Mesothelial cell of epicardium (in vitro differentiated cells): ENCODE data around the gene WDR72. TPM values are rescaled to one million over a fixed set of nuclear protein-coding genes. Genes with fewer than 3 reads are reported as not detected.

Experiments
- DNase-seq, 2 experiments: peaks; one replicate each; pipeline ENCODE4 v3.0.0; 2021; ENCODE audit warnings: low spot score in 2 of 2; ENCODE audit not compliant: unreplicated experiment in 2 of 2
- H3K27ac Mint-ChIP-seq: 2 replicates; pipeline ENCODE4 v1.8.0; 2021; ENCODE audit warnings: mixed read lengths
- H3K27me3 Mint-ChIP-seq: 2 replicates; pipeline ENCODE4 v1.8.0; 2021; ENCODE audit warnings: low read depth, mixed read lengths
- H3K36me3 Mint-ChIP-seq: 2 replicates; pipeline ENCODE4 v1.8.0; 2021; ENCODE audit warnings: mixed read lengths
- H3K4me1 Mint-ChIP-seq: 2 replicates; pipeline ENCODE4 v1.8.0; 2021; ENCODE audit warnings: mixed read lengths
- H3K4me3 Mint-ChIP-seq: 2 replicates; pipeline ENCODE4 v1.8.0; 2021; ENCODE audit warnings: mild to moderate bottlenecking, moderate library complexity, mixed read lengths
- H3K9me3 Mint-ChIP-seq: 2 replicates; pipeline ENCODE4 v1.8.0; 2021; ENCODE audit warnings: mixed read lengths
- total RNA-seq: library from RNA; stranded (reverse); gene quantifications from 3 replicates; pipeline ENCODE4 v1.2.1, GENCODE V29; 2021
- TF ChIP-seq, protein P1 (sequence below): fragments of 200-600 bp; sonication (generic); IDR thresholded peaks from one replicate; pipeline ENCODE4 v1.5.0; 2021; ENCODE audit warnings: antibody characterized with exemption; ENCODE audit not compliant: unreplicated experiment

WDR72 gene
- total RNA-seq, 1 donor from 2014 or later = 0.25 TPM

GRCh38 chr15:53573091-53573490 lies 186.4 kb downstream of the WDR72 start:
- peaks cover 12% of the 10 kb centered on the region for H3K9me3 Mint-ChIP-seq
- no peaks in the 10 kb centered on the region for H3K4me1 Mint-ChIP-seq
- H3K27me3 Mint-ChIP-seq = peaks cover 13% of the 10 kb centered on the region
- no peak for DNase-seq
- TF ChIP-seq, protein P1, sequence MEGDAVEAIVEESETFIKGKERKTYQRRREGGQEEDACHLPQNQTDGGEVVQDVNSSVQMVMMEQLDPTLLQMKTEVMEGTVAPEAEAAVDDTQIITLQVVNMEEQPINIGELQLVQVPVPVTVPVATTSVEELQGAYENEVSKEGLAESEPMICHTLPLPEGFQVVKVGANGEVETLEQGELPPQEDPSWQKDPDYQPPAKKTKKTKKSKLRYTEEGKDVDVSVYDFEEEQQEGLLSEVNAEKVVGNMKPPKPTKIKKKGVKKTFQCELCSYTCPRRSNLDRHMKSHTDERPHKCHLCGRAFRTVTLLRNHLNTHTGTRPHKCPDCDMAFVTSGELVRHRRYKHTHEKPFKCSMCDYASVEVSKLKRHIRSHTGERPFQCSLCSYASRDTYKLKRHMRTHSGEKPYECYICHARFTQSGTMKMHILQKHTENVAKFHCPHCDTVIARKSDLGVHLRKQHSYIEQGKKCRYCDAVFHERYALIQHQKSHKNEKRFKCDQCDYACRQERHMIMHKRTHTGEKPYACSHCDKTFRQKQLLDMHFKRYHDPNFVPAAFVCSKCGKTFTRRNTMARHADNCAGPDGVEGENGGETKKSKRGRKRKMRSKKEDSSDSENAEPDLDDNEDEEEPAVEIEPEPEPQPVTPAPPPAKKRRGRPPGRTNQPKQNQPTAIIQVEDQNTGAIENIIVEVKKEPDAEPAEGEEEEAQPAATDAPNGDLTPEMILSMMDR = no peak
- H3K27ac Mint-ChIP-seq = no peak overlapping the region
- H3K4me3 Mint-ChIP-seq = no peak overlapping the region
- no peaks in the 10 kb centered on the region for H3K36me3 Mint-ChIP-seq

DNA sequence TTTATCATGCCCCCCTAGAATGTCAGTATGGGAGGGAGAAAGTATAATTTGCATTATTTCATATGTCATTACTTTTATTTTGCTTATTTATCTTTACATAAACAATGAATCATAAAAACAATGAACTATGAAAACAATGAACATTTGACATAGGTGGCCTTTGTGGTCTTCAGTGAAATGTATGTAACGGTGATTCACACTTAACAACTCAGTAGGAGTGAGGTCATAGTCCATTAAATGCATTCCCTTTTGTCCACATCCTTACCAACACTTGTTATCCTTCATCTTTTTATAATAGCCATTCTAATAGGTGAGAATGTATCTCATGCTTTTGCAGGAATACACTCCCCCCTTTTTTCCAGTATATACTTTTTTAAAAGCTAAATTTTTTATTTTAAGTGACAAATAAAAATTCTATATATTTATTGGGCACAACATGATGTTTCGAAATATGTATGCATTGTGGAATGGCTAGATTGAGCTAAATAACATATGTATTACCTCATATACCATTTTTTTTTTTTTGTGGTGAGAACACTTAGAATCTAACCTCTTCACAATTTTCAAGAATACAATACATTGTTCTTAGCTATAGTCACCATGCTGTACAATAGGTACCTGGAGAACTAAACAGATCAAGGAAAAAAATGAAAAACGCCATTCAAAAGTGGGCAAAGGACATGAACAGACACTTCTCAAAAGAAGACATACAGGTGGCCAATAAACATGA lies 189.5 kb downstream of the WDR72 start:
- Mint-ChIP-seq H3K9me3 (peaks cover 12% of the 10 kb centered on the region), H3K27ac (no peak overlapping the region), H3K4me3 (no peak overlapping the region), H3K4me1 (no peaks in the 10 kb centered on the region), H3K27me3 (peaks cover 14% of the 10 kb centered on the region), H3K36me3 (no peaks in the 10 kb centered on the region)
- TF ChIP-seq, protein P1 = no peak
- DNase-seq = no peak

DNA sequence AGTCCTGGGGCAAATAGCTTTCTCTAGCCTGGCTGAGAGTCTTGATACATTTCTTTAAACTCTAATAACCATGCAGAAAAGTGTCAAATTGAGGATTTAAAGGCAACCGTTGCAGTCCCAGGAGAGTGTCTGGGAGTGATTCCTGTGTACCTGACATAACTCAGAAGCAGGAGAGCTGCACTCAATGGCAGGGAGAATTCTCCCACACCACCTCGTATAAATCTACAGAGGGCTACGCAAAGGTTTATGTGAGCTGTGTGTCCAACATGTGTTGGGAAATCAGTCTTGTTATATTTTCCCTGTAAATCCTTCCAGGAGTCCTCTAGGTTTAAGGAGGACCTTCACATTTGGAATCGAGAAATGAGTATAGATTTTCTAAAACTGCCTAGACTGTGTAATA lies 192.6 kb downstream of the WDR72 start:
- no peak for DNase-seq
- Mint-ChIP-seq H3K27me3 (peaks cover 16% of the 10 kb centered on the region), H3K4me3 (no peak overlapping the region), H3K27ac (no peak overlapping the region), H3K36me3 (no peaks in the 10 kb centered on the region), H3K4me1 (no peaks in the 10 kb centered on the region), H3K9me3 (peaks cover 12% of the 10 kb centered on the region)
- TF ChIP-seq, protein P1 = no peak

GRCh38 chr15:53565721-53566120 lies 193.7 kb downstream of the WDR72 start:
- Mint-ChIP-seq H3K4me3 (no peak overlapping the region), H3K27ac (no peak overlapping the region), H3K9me3 (peaks cover 7% of the 10 kb centered on the region), H3K36me3 (no peaks in the 10 kb centered on the region), H3K4me1 (no peaks in the 10 kb centered on the region), H3K27me3 (peaks cover 14% of the 10 kb centered on the region)
- TF ChIP-seq, protein P1 = no peak
- no peak for DNase-seq

GRCh38 chr15:53564647-53565046 lies 194.8 kb downstream of the WDR72 start:
- no peak for DNase-seq
- Mint-ChIP-seq H3K4me1 (peaks cover under 1% of the 10 kb centered on the region), H3K9me3 (no peaks in the 10 kb centered on the region), H3K4me3 (no peak overlapping the region), H3K36me3 (no peaks in the 10 kb centered on the region), H3K27ac (no peak overlapping the region), H3K27me3 (peaks cover 14% of the 10 kb centered on the region)
- TF ChIP-seq, protein P1 = no peak

DNA sequence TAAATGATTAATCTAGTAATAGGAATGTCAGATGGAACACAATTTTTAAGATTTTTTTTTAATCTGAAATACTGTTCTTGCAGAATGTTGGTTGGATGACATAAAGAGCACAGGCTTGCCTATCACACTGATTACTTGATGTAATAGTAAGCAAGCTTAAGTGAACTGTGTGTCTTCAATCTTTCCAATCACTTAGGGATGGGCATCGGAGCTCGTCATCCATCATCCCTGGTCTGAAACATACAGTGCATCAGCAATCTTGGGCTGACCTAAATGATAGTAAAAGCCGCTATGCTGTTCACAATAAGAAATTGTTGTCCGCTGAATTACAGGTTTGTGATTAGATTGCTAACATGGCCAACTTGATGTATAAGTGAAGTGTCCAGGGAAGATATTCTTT lies 195.8 kb downstream of the WDR72 start:
- Mint-ChIP-seq H3K27me3 (peaks cover 14% of the 10 kb centered on the region), H3K9me3 (no peaks in the 10 kb centered on the region), H3K4me3 (no peak overlapping the region), H3K36me3 (no peaks in the 10 kb centered on the region), H3K4me1 (peaks cover 6% of the 10 kb centered on the region), H3K27ac (no peak overlapping the region)
- TF ChIP-seq, protein P1 = no peak
- no peak for DNase-seq
